GM12891 (cell line): ENCODE measurements around the gene TUBB1.

Experiments
- POLR2AphosphoS5 ChIP-seq: IDR thresholded peaks from 2 replicates; pipeline ENCODE4 v1.6.1; 2011; ENCODE audit warnings: low read depth, low read length, control low read depth
- TAF1 ChIP-seq: IDR thresholded peaks from 2 replicates; pipeline ENCODE4 v1.6.1; 2011; ENCODE audit warnings: low read depth, low read length, control low read depth

GRCh38 chr20:59020938-59021551, 1.8 kb downstream of the TUBB1 start:
- TF ChIP-seq POLR2AphosphoS5: no peak
- TF ChIP-seq TAF1: no peak
